Heart left ventricle (tissue), 16 donors: ENCODE results near the gene AHCYL2. TPM values are rescaled to one million over a fixed set of nuclear protein-coding genes. Genes with fewer than 3 reads are reported as not detected.

Source experiments
- ATAC-seq, 4 donors: fragments of 200-7000 bp; cut with Tn5 transposase; one replicate each; pipeline ENCODE4 v1.9.1; 2020 to 2022; ENCODE audit warnings: moderate library complexity in 4 of 4, mild to moderate bottlenecking in 3 of 4, moderate number of reproducible peaks in 1 of 4
- DNase-seq, 5 donors: peaks; one replicate each; pipeline ENCODE4 v3.0.0-alpha.2; 2020
- H3K27ac ChIP-seq, 12 donors: fragments of 200-600 bp; sonication (generic) in 4 of 12; one replicate each; pipeline versions ENCODE4 v1.5.0 to v1.8.0; 2016 to 2022; ENCODE audit warnings: mild to moderate bottlenecking in 2 of 12
- H3K27me3 ChIP-seq, 9 donors: fragments of 200-600 bp; sonication (generic) in 2 of 9; one replicate each; pipeline versions ENCODE4 v1.5.1 to v1.8.0; 2016 to 2022; ENCODE audit warnings: mild to moderate bottlenecking in 3 of 9
- H3K36me3 ChIP-seq, 9 donors: fragments of 200-600 bp; sonication (generic) in 2 of 9; one replicate each; pipeline versions ENCODE4 v1.5.0 to v1.8.0; 2018 to 2022; ENCODE audit warnings: mild to moderate bottlenecking in 2 of 9
- H3K4me1 ChIP-seq, 12 donors: fragments of 200-600 bp; sonication (generic) in 4 of 12; one replicate each; pipeline versions ENCODE4 v1.5.0 to v1.8.0; 2016 to 2022; ENCODE audit warnings: mild to moderate bottlenecking in 3 of 12
- H3K4me3 ChIP-seq, 12 donors: fragments of 200-600 bp; sonication (generic) in 4 of 12; one replicate each; pipeline versions ENCODE4 v1.5.0 to v1.8.0; 2017 to 2022; ENCODE audit warnings: mild to moderate bottlenecking in 9 of 12, moderate library complexity in 4 of 12
- H3K9me3 ChIP-seq, 12 donors: fragments of 200-600 bp; sonication (generic) in 4 of 12; one replicate each; pipeline versions ENCODE4 v1.5.0 to v1.8.0; 2016 to 2022; ENCODE audit warnings: mild to moderate bottlenecking in 1 of 12
- POLR2A ChIP-seq, 2 donors: fragments of 450-650 bp; IDR thresholded peaks; one replicate each; pipeline ENCODE4 v1.6.1; 2017; ENCODE audit warnings: antibody characterized with exemption in 2 of 2, mild to moderate bottlenecking in 2 of 2, moderate library complexity in 2 of 2
- WGBS, 4 donors: extraction: QIAGEN DNeasy Blood & Tissue Kit in 2 of 4; methylation state at CpG; one replicate each; pipeline versions ENCODE4 v1.1.5 to v1.1.7; 2013 to 2018; 5-methylcytosine and 5-hydroxymethylcytosine counted together
- intact Hi-C, 10 donors: fragments of 100-400 bp; cut with DNase I; formaldehyde crosslinking; loops; one replicate each; pipeline versions ENCODE4 v1.11.1 to v1.14.2; 2022
- polyA plus RNA-seq, 2 donors: library from polyadenylated mRNA; stranded (reverse); fragments of 200-250 nt; gene quantifications; one replicate each; pipeline ENCODE4 v1.2.3, GENCODE V29; 2013
- total RNA-seq, 9 donors: library from RNA; depleted of rRNA in 2 of 9; stranded (reverse); fragments of >200 nt in 2 of 9; fragmentation: NEBNext Ultra II Directional in 3 of 9; extraction: Animal tissue kit (Norgen Biotek cat#: 25700) in 3 of 9; gene quantifications; one replicate each; pipeline versions ENCODE4 v1.1.0 to v1.2.4, GENCODE V29; 2016 to 2023
- TF ChIP-seq, protein P1 (sequence below), 12 donors: fragments of 200-600 bp; sonication (generic) in 4 of 12; IDR thresholded peaks; one replicate each; pipeline versions ENCODE4 v1.5.0 to v1.8.0; 2018 to 2022; ENCODE audit warnings: antibody characterized with exemption in 12 of 12, mild to moderate bottlenecking in 5 of 12
- donor health status: ischemic (EF 13 %, LVEDD 7.1; RV severe dilation, severe dysfunction).
- donor health status: healthy with polysubstance abuse.
- donor health status: DM: no; HTN: yes; CAD: no.
- donor health status: DM: no; HTN: no; CAD: no.
- donor health status: ischemic (EF 25% LVEDD 6.9; RV normal size, moderate dysfunction).
- donor health status: ischemic (EF 25% LVEDD 5.7; RV mildly dilated, moderate dysfunction).
- donor health status: healthy.
- donor health status: DM: yes; HTN: yes; CAD: no.
- donor health status: ischemic (EF 35%, LVEDD 5.7; RV mildly dilated, moderate dysfunction).
- donor health status: nonischemic (EF 11% LVEDD 7.7; RV severe dilation, severe dysfunction).
- donor health status: DM: yes; HTN: yes; CAD: no.
- donor health status: PGD.
- donor health status: ischemic (EF 29% LVEDD 5.4; RV normal size, mild dysfunction).
- donor health status: nonischemic (EF 23%, LVEDD 6.1; RV moderate dilation, normal function).

AHCYL2 gene
- total and polyA plus RNA-seq, 11 donors: 1.3 to 7.6 (median 6.2) TPM

DNA sequence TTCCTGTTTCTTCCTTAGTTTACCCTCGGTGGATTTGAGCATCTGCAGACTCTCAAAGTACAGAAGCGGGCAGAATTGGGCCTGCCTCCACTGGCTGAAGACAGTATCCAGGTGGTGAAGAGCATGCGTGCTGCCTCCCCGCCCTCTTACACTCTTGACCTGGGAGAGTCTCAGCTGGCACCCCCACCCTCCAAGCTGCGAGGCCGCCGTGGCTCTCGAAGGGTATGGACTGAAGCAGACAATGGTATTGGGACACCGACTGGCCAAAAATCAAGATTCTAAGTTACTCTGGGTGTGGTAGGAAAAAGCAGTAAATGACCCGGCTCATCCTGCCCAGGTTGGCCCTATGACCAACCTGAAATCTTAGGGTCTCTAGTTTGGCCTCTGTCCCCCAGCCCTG is 231.6 kb downstream of the AHCYL2 start:
- H3K4me1 ChIP-seq: peaks cover 0 to 18% (median 0%) of the 10 kb centered on the region in 12 donors
- intact Hi-C loops: no loop called here
- H3K36me3 ChIP-seq: peaks cover 0 to 59% (median 14%) of the 10 kb centered on the region in 9 donors
- H3K27ac ChIP-seq: no peak overlapping the region
- no peaks in the 10 kb centered on the region for H3K27me3 ChIP-seq
- no peak for TF ChIP-seq POLR2A (IDR thresholded peaks at IDR 0.05)
- TF ChIP-seq, protein P1, sequence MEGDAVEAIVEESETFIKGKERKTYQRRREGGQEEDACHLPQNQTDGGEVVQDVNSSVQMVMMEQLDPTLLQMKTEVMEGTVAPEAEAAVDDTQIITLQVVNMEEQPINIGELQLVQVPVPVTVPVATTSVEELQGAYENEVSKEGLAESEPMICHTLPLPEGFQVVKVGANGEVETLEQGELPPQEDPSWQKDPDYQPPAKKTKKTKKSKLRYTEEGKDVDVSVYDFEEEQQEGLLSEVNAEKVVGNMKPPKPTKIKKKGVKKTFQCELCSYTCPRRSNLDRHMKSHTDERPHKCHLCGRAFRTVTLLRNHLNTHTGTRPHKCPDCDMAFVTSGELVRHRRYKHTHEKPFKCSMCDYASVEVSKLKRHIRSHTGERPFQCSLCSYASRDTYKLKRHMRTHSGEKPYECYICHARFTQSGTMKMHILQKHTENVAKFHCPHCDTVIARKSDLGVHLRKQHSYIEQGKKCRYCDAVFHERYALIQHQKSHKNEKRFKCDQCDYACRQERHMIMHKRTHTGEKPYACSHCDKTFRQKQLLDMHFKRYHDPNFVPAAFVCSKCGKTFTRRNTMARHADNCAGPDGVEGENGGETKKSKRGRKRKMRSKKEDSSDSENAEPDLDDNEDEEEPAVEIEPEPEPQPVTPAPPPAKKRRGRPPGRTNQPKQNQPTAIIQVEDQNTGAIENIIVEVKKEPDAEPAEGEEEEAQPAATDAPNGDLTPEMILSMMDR (IDR thresholded peaks at IDR 0.05): no peak
- H3K9me3 ChIP-seq: no peaks in the 10 kb centered on the region
- no peak for DNase-seq
- 91 to 96% (median 92%) methylated on average over 10 of the region's 10 CpGs for WGBS, 4 donors
- H3K4me3 ChIP-seq: no peak overlapping the region
- ATAC-seq: no peak

DNA sequence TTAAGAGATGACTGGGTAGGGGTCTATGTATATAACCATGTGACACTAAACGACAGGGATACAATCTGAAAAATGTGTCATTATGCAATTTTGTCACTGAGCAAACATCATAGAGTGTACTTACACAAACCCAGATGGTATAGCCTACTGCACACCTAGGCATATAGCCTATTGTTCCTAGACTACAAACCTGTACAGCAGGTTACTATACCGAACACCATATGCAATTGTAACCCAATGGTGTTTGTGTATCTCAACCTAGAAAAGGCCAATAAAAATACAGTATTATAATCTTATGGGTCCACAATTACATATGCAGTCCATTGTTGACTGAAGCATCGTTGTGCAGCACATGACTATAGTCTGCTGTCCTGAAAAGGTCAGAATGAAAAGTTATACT is 232.3 kb downstream of the AHCYL2 start:
- peaks cover 0 to 18% (median 0%) of the 10 kb centered on the region in 12 donors for H3K4me1 ChIP-seq
- TF ChIP-seq, protein P1 (IDR thresholded peaks at IDR 0.05): no peak
- no peak for TF ChIP-seq POLR2A (IDR thresholded peaks at IDR 0.05)
- no peak overlapping the region for H3K4me3 ChIP-seq
- no peaks in the 10 kb centered on the region for H3K27me3 ChIP-seq
- H3K9me3 ChIP-seq: no peaks in the 10 kb centered on the region
- ATAC-seq (no peak), DNase-seq (no peak)
- intact Hi-C loops: no loop called here
- 69 to 79% (median 75%) methylated on average over 3 of the region's 3 CpGs for WGBS, 4 donors
- peaks cover 0 to 66% (median 14%) of the 10 kb centered on the region in 9 donors for H3K36me3 ChIP-seq
- H3K27ac ChIP-seq: no peak overlapping the region

DNA sequence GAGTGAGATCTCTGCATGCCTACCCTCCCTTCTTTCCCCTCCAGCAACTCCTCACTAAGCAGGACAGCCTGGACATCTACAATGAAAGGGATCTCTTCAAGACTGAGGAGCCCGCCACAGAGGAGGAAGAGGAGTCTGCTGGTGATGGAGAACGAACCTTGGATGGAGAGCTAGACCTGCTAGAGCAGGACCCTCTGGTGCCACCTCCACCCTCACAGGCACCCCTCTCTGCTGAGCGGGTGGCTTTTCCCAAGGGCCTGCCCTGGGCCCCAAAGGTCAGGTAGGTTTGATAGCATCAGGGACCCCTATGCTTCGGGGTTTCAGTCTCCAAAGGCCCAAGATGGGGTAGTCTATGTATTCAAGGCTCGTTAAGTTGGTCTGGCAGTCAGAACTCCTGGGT is 233.3 kb downstream of the AHCYL2 start:
- H3K4me3 ChIP-seq: no peak overlapping the region
- TF ChIP-seq, protein P1 (IDR thresholded peaks at IDR 0.05): no peak
- no peak for TF ChIP-seq POLR2A (IDR thresholded peaks at IDR 0.05)
- no peaks in the 10 kb centered on the region for H3K27me3 ChIP-seq
- intact Hi-C loops: no loop called here
- DNase-seq (no peak), ATAC-seq (no peak)
- no peaks in the 10 kb centered on the region for H3K9me3 ChIP-seq
- 96 to 98% (median 97%) methylated on average over 3 to 5 of the region's 5 CpGs for WGBS, 4 donors
- peaks cover 0 to 14% (median 0%) of the 10 kb centered on the region in 12 donors for H3K4me1 ChIP-seq
- peaks cover 0 to 74% (median 16%) of the 10 kb centered on the region in 9 donors for H3K36me3 ChIP-seq
- H3K27ac ChIP-seq: no peak overlapping the region

DNA sequence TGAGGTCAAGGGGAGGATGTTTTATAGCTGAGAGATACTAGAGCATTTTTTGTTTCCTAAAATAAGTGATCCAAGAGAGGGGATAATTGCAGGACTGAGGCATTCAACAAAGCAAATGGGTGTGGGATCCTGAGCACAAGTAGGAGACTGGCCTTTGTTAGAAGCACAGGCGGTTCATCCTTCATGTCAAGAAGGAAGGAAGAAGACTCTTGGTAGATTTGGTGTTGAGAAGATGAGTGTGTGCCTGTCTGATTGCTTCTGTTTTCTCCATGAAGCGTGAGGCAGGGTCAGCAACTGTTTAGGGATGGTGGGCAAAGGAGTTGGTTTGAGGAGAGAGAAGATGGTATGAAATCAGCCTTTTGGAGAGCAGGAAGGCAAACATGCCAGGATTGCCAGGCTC is 237.0 kb downstream of the AHCYL2 start:
- Histone ChIP-seq H3K4me3 (no peak overlapping the region), H3K36me3 (peaks cover 0 to 53% (median 17%) of the 10 kb centered on the region in 9 donors), H3K27me3 (no peaks in the 10 kb centered on the region), H3K4me1 (peaks cover 0 to 3% (median 0%) of the 10 kb centered on the region in 12 donors), H3K9me3 (no peaks in the 10 kb centered on the region), H3K27ac (no peak overlapping the region)
- 91 to 99% (median 96%) methylated on average over 2 of the region's 2 CpGs for WGBS, 4 donors
- intact Hi-C loops: loop anchor here in 2 of 10 donors (10.0 kb wide), 2 partner anchors 183 to 247 kb away; no protein-coding TSS in a partner anchor
- DNase-seq (no peak), ATAC-seq (no peak)
- TF ChIP-seq POLR2A (IDR thresholded peaks at IDR 0.05): no peak
- TF ChIP-seq, protein P1 (IDR thresholded peaks at IDR 0.05): no peak
